H1 (cell line): ENCODE results near the gene LY6G5C. TPM values are rescaled to one million over a fixed set of nuclear protein-coding genes. Genes with fewer than 3 reads are reported as not detected.

Source experiments
- CTCF ChIA-PET: fragments of 300-600 bp; sonication (Branson Sonifier 250); formaldehyde crosslinking; loops from one replicate; lab custom pipeline; 2021; ENCODE audit not compliant: partially characterized antibody; lab: Charles Lee
- POLR2A ChIA-PET: fragments of 300-600 bp; sonication (Branson Sonifier 250); formaldehyde crosslinking; loops from one replicate; lab custom pipeline; 2021; ENCODE audit warnings: inconsistent platforms; ENCODE audit not compliant: partially characterized antibody; lab: Charles Lee
- DNase-seq, 2 experiments: peaks; one replicate each; pipeline versions ENCODE4 v3.0.0 to v3.0.0-alpha.2; 2010 to 2022; ENCODE audit warnings: low spot score in 2 of 2, low read depth in 1 of 2, mixed read lengths in 1 of 2
- FAIRE-seq: peaks from 2 replicates; lab custom pipeline; 2011; peaks lifted over from hg19 to GRCh38; lab: Jason Lieb, UNC
- H2AFZ ChIP-seq: 2 replicates; pipeline ENCODE4 v1.8.1; 2012; ENCODE audit warnings: low read length, inconsistent platforms
- H2AK5ac ChIP-seq: 2 replicates; pipeline ENCODE4 v1.6.1; 2013; ENCODE audit warnings: low read depth, low read length
- H2BK120ac ChIP-seq: replicated peaks from 2 replicates; pipeline ENCODE3; 2013; ENCODE audit warnings: low read depth, low read length, inconsistent platforms
- H2BK12ac ChIP-seq: 2 replicates; pipeline ENCODE4 v1.6.1; 2013; ENCODE audit warnings: low read depth, low read length
- H2BK15ac ChIP-seq: 2 replicates; pipeline ENCODE4 v1.6.1; 2013; ENCODE audit warnings: low read length
- H2BK20ac ChIP-seq: 2 replicates; pipeline ENCODE4 v1.6.1; 2013; ENCODE audit warnings: low read length
- H2BK5ac ChIP-seq: 2 replicates; pipeline ENCODE4 v1.6.1; 2013; ENCODE audit warnings: low read depth, low read length
- H3K14ac ChIP-seq: 2 replicates; pipeline ENCODE4 v1.6.1; 2013; ENCODE audit warnings: inconsistent platforms; ENCODE audit not compliant: insufficient read length
- H3K18ac ChIP-seq: 2 replicates; pipeline ENCODE4 v1.6.1; 2013; ENCODE audit warnings: low read length; ENCODE audit errors: extremely low read depth
- H3K23ac ChIP-seq: 2 replicates; pipeline ENCODE4 v1.6.1; 2013; ENCODE audit warnings: inconsistent platforms; ENCODE audit not compliant: insufficient read length
- H3K23me2 ChIP-seq: 2 replicates; pipeline ENCODE4 v1.6.1; 2013; ENCODE audit warnings: low read depth, low read length
- H3K27ac ChIP-seq: 2 replicates; pipeline ENCODE4 v1.6.1; 2011; ENCODE audit warnings: low read depth, low read length, inconsistent platforms
- H3K27me3 ChIP-seq, 4 experiments: replicated peaks in 1 of 4; 1 replicate in 1 of 4; 2 replicates in 3 of 4; pipeline versions ENCODE4 v1.6.1 to v1.8.1; 2011 to 2013; ENCODE audit warnings: low read length in 3 of 4, mild to moderate bottlenecking in 3 of 4, inconsistent platforms in 2 of 4, mixed read lengths in 2 of 4, moderate library complexity in 1 of 4; ENCODE audit not compliant: control insufficient read depth in 3 of 4, insufficient read depth in 3 of 4; ENCODE audit errors: extremely low read depth in 1 of 4
- H3K36me3 ChIP-seq, 4 experiments: 2 replicates each; pipeline versions ENCODE4 v1.6.1 to v1.8.1; 2011 to 2013; ENCODE audit warnings: mild to moderate bottlenecking in 4 of 4, low read length in 3 of 4, moderate library complexity in 2 of 4, control low read depth in 1 of 4, inconsistent platforms in 1 of 4; ENCODE audit not compliant: insufficient read depth in 4 of 4, control insufficient read depth in 2 of 4
- H3K4ac ChIP-seq: replicated peaks from 2 replicates; pipeline ENCODE3; 2013; ENCODE audit warnings: low read length, low read depth, mixed read lengths, inconsistent platforms; ENCODE audit not compliant: insufficient read length
- H3K4me1 ChIP-seq, 4 experiments: replicated peaks in 1 of 4; 1 replicate in 1 of 4; 2 replicates in 3 of 4; pipeline versions ENCODE4 v1.6.1 to v1.8.1; 2011 to 2013; ENCODE audit warnings: low read length in 3 of 4, inconsistent platforms in 2 of 4, mixed read lengths in 1 of 4; ENCODE audit not compliant: insufficient read depth in 4 of 4, control insufficient read depth in 3 of 4
- H3K4me2 ChIP-seq, 2 experiments: 2 replicates each; pipeline versions ENCODE4 v1.6.1 to v1.8.1; 2011 to 2013; ENCODE audit warnings: low read depth in 2 of 2, low read length in 2 of 2, control low read depth in 1 of 2, inconsistent platforms in 1 of 2, mild to moderate bottlenecking in 1 of 2; ENCODE audit not compliant: insufficient read depth in 1 of 2
- H3K4me3 ChIP-seq, 4 experiments: fragments of 200-600, 300-600 bp in 1 of 4; sonication (generic), shearing (Covaris generic), sonication (Bioruptor Twin) in 1 of 4; 2 replicates each; pipeline versions ENCODE4 v1.5.1 to v1.8.1; 2011 to 2016; ENCODE audit warnings: low read length in 4 of 4, low read depth in 3 of 4, control low read depth in 2 of 4, inconsistent platforms in 2 of 4, mild to moderate bottlenecking in 2 of 4, mixed read lengths in 1 of 4, moderate library complexity in 1 of 4; ENCODE audit not compliant: insufficient read depth in 2 of 4; ENCODE audit errors: extremely low read depth in 1 of 4
- H3K56ac ChIP-seq: replicated peaks from 2 replicates; pipeline ENCODE3; 2013; ENCODE audit warnings: low read depth, mild to moderate bottlenecking, mixed read lengths, low read length, inconsistent platforms; ENCODE audit not compliant: insufficient read length
- H3K79me1 ChIP-seq: 2 replicates; pipeline ENCODE4 v1.6.1; 2013; ENCODE audit warnings: low read depth, low read length, control low read depth
- H3K79me2 ChIP-seq, 2 experiments: 2 replicates each; pipeline versions ENCODE4 v1.6.1 to v1.8.1; 2012 to 2013; ENCODE audit warnings: low read length in 2 of 2, mild to moderate bottlenecking in 2 of 2, inconsistent platforms in 1 of 2; ENCODE audit not compliant: insufficient read depth in 2 of 2, control insufficient read depth in 1 of 2
- H3K9ac ChIP-seq, 4 experiments: replicated peaks in 1 of 4; 1 replicate in 1 of 4; 2 replicates in 3 of 4; pipeline versions ENCODE4 v1.6.1 to v1.8.1; 2011 to 2013; ENCODE audit warnings: low read depth in 3 of 4, low read length in 3 of 4, control low read depth in 2 of 4, mild to moderate bottlenecking in 2 of 4, moderate library complexity in 2 of 4, inconsistent platforms in 1 of 4; ENCODE audit errors: extremely low read depth in 1 of 4
- H3K9me3 ChIP-seq, 2 experiments: 2 replicates each; pipeline versions ENCODE4 v1.6.1 to v1.8.1; 2012 to 2013; ENCODE audit warnings: mild to moderate bottlenecking in 2 of 2, moderate library complexity in 2 of 2, control low read depth in 1 of 2, inconsistent platforms in 1 of 2, low read depth in 1 of 2, low read length in 1 of 2, mixed read lengths in 1 of 2; ENCODE audit not compliant: insufficient read depth in 2 of 2
- H4K20me1 ChIP-seq, 2 experiments: replicated peaks in 1 of 2; 2 replicates each; pipeline versions ENCODE3 to v1.8.1; 2011 to 2013; ENCODE audit warnings: inconsistent platforms in 2 of 2, low read length in 2 of 2, mild to moderate bottlenecking in 1 of 2; ENCODE audit not compliant: insufficient read depth in 2 of 2, control insufficient read depth in 1 of 2
- H4K5ac ChIP-seq: 2 replicates; pipeline ENCODE4 v1.6.1; 2013; ENCODE audit warnings: low read length, low read depth, mixed read lengths, inconsistent platforms; ENCODE audit not compliant: insufficient read length
- H4K8ac ChIP-seq: 2 replicates; pipeline ENCODE4 v1.8.0; 2013; ENCODE audit warnings: mild to moderate bottlenecking, moderate library complexity, low read length, inconsistent platforms; ENCODE audit not compliant: insufficient read depth; ENCODE audit errors: extremely low read depth
- H4K91ac ChIP-seq: replicated peaks from 2 replicates; pipeline ENCODE3; 2013; ENCODE audit warnings: low read length, mixed read lengths, inconsistent platforms; ENCODE audit not compliant: insufficient read length
- BCL11A ChIP-seq, 2 experiments: IDR thresholded peaks; one replicate each; pipeline ENCODE4 v1.6.1; 2011; ENCODE audit warnings: low read depth in 2 of 2, low read length in 2 of 2, mild to moderate bottlenecking in 2 of 2
- CHD2 ChIP-seq: IDR thresholded peaks from 2 replicates; pipeline ENCODE4 v1.6.1; 2012; ENCODE audit warnings: low read length, improper control_type of control experiment
- EGR1 ChIP-seq: IDR thresholded peaks from 2 replicates; pipeline ENCODE4 v1.6.1; 2011; ENCODE audit warnings: low read depth, low read length, borderline replicate concordance
- GABPA ChIP-seq: IDR thresholded peaks from 2 replicates; pipeline ENCODE4 v1.6.1; 2011; ENCODE audit warnings: mild to moderate bottlenecking, low read length, moderate library complexity, borderline replicate concordance; ENCODE audit not compliant: insufficient read depth
- GTF2F1 ChIP-seq: IDR thresholded peaks from 2 replicates; pipeline ENCODE4 v1.6.1; 2012; ENCODE audit warnings: low read depth, low read length, improper control_type of control experiment, borderline replicate concordance
- KDM4A ChIP-seq: IDR thresholded peaks from one replicate; pipeline ENCODE4 v1.7.1; 2012; ENCODE audit warnings: low read depth, mild to moderate bottlenecking, moderate library complexity, low read length, inconsistent platforms; ENCODE audit not compliant: severe bottlenecking
- PHF8 ChIP-seq: fragments of 200-600 bp; sonication (generic); conservative IDR thresholded peaks from 2 replicates; pipeline ENCODE4 v1.7.1; 2012; ENCODE audit warnings: low read depth, mild to moderate bottlenecking, inconsistent platforms, low read length, moderate library complexity
- POU5F1 ChIP-seq: IDR thresholded peaks from 2 replicates; pipeline ENCODE4 v1.6.1; 2011; ENCODE audit warnings: low read depth, mild to moderate bottlenecking, low read length, moderate library complexity
- SRF ChIP-seq: IDR thresholded peaks from 2 replicates; pipeline ENCODE4 v1.6.1; 2011; ENCODE audit warnings: mild to moderate bottlenecking, low read depth, low read length, moderate library complexity
- SUZ12 ChIP-seq: fragments of 200-600 bp; sonication (generic); IDR thresholded peaks from 2 replicates; pipeline ENCODE4 v1.6.1; 2012; ENCODE audit warnings: mild to moderate bottlenecking, inconsistent platforms, low read length, moderate library complexity, mixed read lengths
- TBP ChIP-seq: IDR thresholded peaks from 2 replicates; pipeline ENCODE4 v1.6.1; 2011; ENCODE audit warnings: low read depth, low read length, improper control_type of control experiment
- TCF12 ChIP-seq: IDR thresholded peaks from 2 replicates; pipeline ENCODE4 v1.6.1; 2011; ENCODE audit warnings: low read depth, mild to moderate bottlenecking, low read length
- ZNF274 ChIP-seq: IDR thresholded peaks from 2 replicates; pipeline ENCODE4 v1.7.0; 2012; ENCODE audit warnings: low read length, borderline replicate concordance; ENCODE audit errors: extremely low read depth
- WGBS, 2 experiments: shearing (Covaris generic) in 1 of 2; methylation state at CpG; one replicate each; pipeline versions ENCODE4 v1.1.6 to v1.1.7; 2013 to 2015; ENCODE audit warnings: low lambda C conversion rate in 2 of 2, mixed read lengths in 2 of 2, inconsistent platforms in 1 of 2, low coverage in 1 of 2, missing lambda C conversion rate in 1 of 2; ENCODE audit not compliant: insufficient replicate concordance in 2 of 2, insufficient coverage in 1 of 2, insufficient read length in 1 of 2; ENCODE audit errors: extremely low coverage in 1 of 2, missing lambda C conversion rate in 1 of 2; 5-methylcytosine and 5-hydroxymethylcytosine counted together
- polyA plus RNA-seq, 7 experiments: library from polyadenylated mRNA; depleted of rRNA in 3 of 7; stranded (reverse) in 5 of 7; unstranded in 2 of 7; fragments of >200 nt in 5 of 7; fragments of 200-250 nt in 2 of 7; gene quantifications; 1 replicate in 5 of 7; 2 replicates in 1 of 7; 4 replicates in 1 of 7; pipeline versions ENCODE4 v1.2.1 to v1.2.3, GENCODE V29; 2011 to 2013; ENCODE audit warnings: missing spikeins in 2 of 7, mixed read lengths in 2 of 7
- total RNA-seq: library from RNA; stranded (reverse); fragmentation: NEBNext Ultra II Directional; extraction: Animal tissue kit (Norgen Biotek cat#: 25700); gene quantifications from 2 replicates; pipeline ENCODE4 v1.2.1, GENCODE V29; 2021
- TF ChIP-seq, protein P1 (sequence below): IDR thresholded peaks from 2 replicates; pipeline ENCODE4 v1.6.1; 2011; ENCODE audit warnings: low read length, improper control_type of control experiment

LY6G5C gene
- total and polyA plus RNA-seq, 2 of the 8 experiments (the other 6 are each of a cell fraction or from before 2014, with no cell fraction given), result 1.1 to 1.8 TPM

DNA sequence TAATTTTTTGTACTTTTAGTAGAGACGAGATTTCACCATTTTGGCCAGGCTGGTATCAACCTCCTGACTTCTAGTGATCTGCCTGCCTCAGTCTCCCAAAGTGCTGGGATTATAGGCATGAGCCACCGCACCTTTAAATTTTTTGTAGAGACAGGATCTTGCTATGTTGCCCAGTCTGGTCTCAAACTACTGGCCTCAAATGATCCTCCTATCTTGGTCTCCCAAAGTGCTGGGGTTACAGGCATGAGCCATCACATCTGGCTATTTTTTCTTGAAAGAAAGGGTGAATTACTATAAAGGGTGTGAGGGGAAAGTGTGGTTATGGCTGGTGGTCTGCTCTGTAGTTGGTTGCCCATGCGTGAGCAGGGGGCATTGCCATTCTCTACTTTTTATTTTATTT, 27.4 kb upstream of the LY6G5C start:
- Histone ChIP-seq H2BK15ac (no peak overlapping the region), H4K8ac (no peak overlapping the region), H2BK120ac (no peak overlapping the region), H3K23me2 (peaks cover 5% of the 10 kb centered on the region; the same call in 1 of the 2 replicates), H2AK5ac (no peak overlapping the region), H3K9ac (no peak overlapping the region), H2BK12ac (no peak overlapping the region), H3K79me2 (no peaks in the 10 kb centered on the region), H3K56ac (no peak overlapping the region), H3K4me1 (peaks cover 0 to 4% (median 0%) of the 10 kb centered on the region in 4 experiments; a peak in 1 of 7 replicates), H3K27ac (no peak overlapping the region), H3K4me3 (no peak overlapping the region), H3K18ac (no peak overlapping the region), H3K79me1 (no peaks in the 10 kb centered on the region), H3K4ac (no peak overlapping the region), H3K36me3 (no peaks in the 10 kb centered on the region), H3K9me3 (no peaks in the 10 kb centered on the region), H3K23ac (no peak overlapping the region), H2BK5ac (no peak overlapping the region), H4K20me1 (no peaks in the 10 kb centered on the region), H4K91ac (no peak overlapping the region), H2BK20ac (no peak overlapping the region), H3K4me2 (no peak overlapping the region), H2AFZ (no peak overlapping the region), H4K5ac (no peak overlapping the region), H3K14ac (no peak overlapping the region), H3K27me3 (no peaks in the 10 kb centered on the region; a peak in 1 of 7 replicates)
- CTCF ChIA-PET, result interaction anchor here (1.0 to 1.4 kb wide), 2 partner anchors 9 to 14 kb away, joined by 3 read pairs; no protein-coding TSS in a partner anchor
- 93% methylated on average over 3 of the region's 3 CpGs; no CpG with 5 or more reads in 1 of the 2 experiments for WGBS, 2 experiments
- POLR2A ChIA-PET, result no interaction called here
- DNase-seq (no peak), FAIRE-seq (no peak)
- no peak for TF ChIP-seq ZNF274
- TF ChIP-seq, protein P1, sequence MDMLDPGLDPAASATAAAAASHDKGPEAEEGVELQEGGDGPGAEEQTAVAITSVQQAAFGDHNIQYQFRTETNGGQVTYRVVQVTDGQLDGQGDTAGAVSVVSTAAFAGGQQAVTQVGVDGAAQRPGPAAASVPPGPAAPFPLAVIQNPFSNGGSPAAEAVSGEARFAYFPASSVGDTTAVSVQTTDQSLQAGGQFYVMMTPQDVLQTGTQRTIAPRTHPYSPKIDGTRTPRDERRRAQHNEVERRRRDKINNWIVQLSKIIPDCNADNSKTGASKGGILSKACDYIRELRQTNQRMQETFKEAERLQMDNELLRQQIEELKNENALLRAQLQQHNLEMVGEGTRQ, result no peak
- TF ChIP-seq TCF12, result no peak
- TF ChIP-seq POU5F1, result no peak
- TF ChIP-seq CHD2, result no peak
- no peak for TF ChIP-seq GTF2F1
- TF ChIP-seq SUZ12, result no peak
- TF ChIP-seq KDM4A, result no peak
- no peak for TF ChIP-seq GABPA
- TF ChIP-seq PHF8, result no peak
- no peak for TF ChIP-seq EGR1
- no peak for TF ChIP-seq SRF
- no peak for TF ChIP-seq TBP
- TF ChIP-seq BCL11A (IDR thresholded peaks at IDR 0.05; ENCODE audit: low read depth in 2 of 2, low read length in 2 of 2), result no peak
